ENCODE data around the gene PHEX. TPM values are rescaled to one million over a fixed set of nuclear protein-coding genes. Genes with fewer than 3 reads are reported as not detected.

PHEX gene
- total RNA-seq, 2 donors from 2014 or later: 0.19 to 1.9 TPM

- H3K4me1 Mint-ChIP-seq: peaks cover 12% of the 10 kb centered on the region
- ATAC-seq (replicated peaks): no peak
- H3K4me3 Mint-ChIP-seq: peak overlapping the region; percentile 56
- H3K36me3 Mint-ChIP-seq (ENCODE audit: low read depth): no peaks in the 10 kb centered on the region
- no peaks in the 10 kb centered on the region for H3K9me3 Mint-ChIP-seq
- no peaks in the 10 kb centered on the region for H3K27me3 Mint-ChIP-seq
- peak overlapping the region; percentile 83 for H3K27ac Mint-ChIP-seq
These were observed 27.6 kb downstream of the PHEX start for GRCh38 chrX:22059775-22060174.

GRCh38 chrX:22060415-22061280, 28.5 kb downstream of the PHEX start:
- peak overlapping the region; percentile 83 for H3K27ac Mint-ChIP-seq
- no peaks in the 10 kb centered on the region for H3K36me3 Mint-ChIP-seq (ENCODE audit: low read depth)
- no peaks in the 10 kb centered on the region for H3K27me3 Mint-ChIP-seq
- peaks cover 12% of the 10 kb centered on the region for H3K4me1 Mint-ChIP-seq
- H3K4me3 Mint-ChIP-seq: peak overlapping the region; percentile 56
- peak; percentile 85 for ATAC-seq (replicated peaks)
- no peaks in the 10 kb centered on the region for H3K9me3 Mint-ChIP-seq

GRCh38 chrX:22063284-22063683, 31.2 kb downstream of the PHEX start:
- H3K4me1 Mint-ChIP-seq: peaks cover 12% of the 10 kb centered on the region
- no peak overlapping the region for H3K27ac Mint-ChIP-seq
- H3K27me3 Mint-ChIP-seq: no peaks in the 10 kb centered on the region
- peak overlapping the region; percentile 30 for H3K4me3 Mint-ChIP-seq
- H3K9me3 Mint-ChIP-seq: no peaks in the 10 kb centered on the region
- H3K36me3 Mint-ChIP-seq (ENCODE audit: low read depth): no peaks in the 10 kb centered on the region
- peak; percentile 60 for ATAC-seq (replicated peaks)

- H3K36me3 Mint-ChIP-seq (ENCODE audit: low read depth): no peaks in the 10 kb centered on the region
- H3K4me1 Mint-ChIP-seq: no peaks in the 10 kb centered on the region
- H3K27me3 Mint-ChIP-seq: no peaks in the 10 kb centered on the region
- no peaks in the 10 kb centered on the region for H3K9me3 Mint-ChIP-seq
- H3K4me3 Mint-ChIP-seq: no peak overlapping the region
- no peak for ATAC-seq (replicated peaks)
- H3K27ac Mint-ChIP-seq: no peak overlapping the region
These were observed 37.5 kb downstream of the PHEX start for GRCh38 chrX:22069586-22069985.

GRCh38 chrX:22073928-22074327, 41.8 kb downstream of the PHEX start:
- H3K4me3 Mint-ChIP-seq: no peak overlapping the region
- no peaks in the 10 kb centered on the region for H3K36me3 Mint-ChIP-seq (ENCODE audit: low read depth)
- H3K9me3 Mint-ChIP-seq: no peaks in the 10 kb centered on the region
- no peaks in the 10 kb centered on the region for H3K27me3 Mint-ChIP-seq
- H3K27ac Mint-ChIP-seq: no peak overlapping the region
- ATAC-seq (replicated peaks): no peak
- H3K4me1 Mint-ChIP-seq: no peaks in the 10 kb centered on the region

- no peaks in the 10 kb centered on the region for H3K27me3 Mint-ChIP-seq
- no peak overlapping the region for H3K4me3 Mint-ChIP-seq
- no peaks in the 10 kb centered on the region for H3K36me3 Mint-ChIP-seq (ENCODE audit: low read depth)
- no peaks in the 10 kb centered on the region for H3K9me3 Mint-ChIP-seq
- no peak overlapping the region for H3K27ac Mint-ChIP-seq
- no peak for ATAC-seq (replicated peaks)
- H3K4me1 Mint-ChIP-seq: no peaks in the 10 kb centered on the region
These were observed 46.0 kb downstream of the PHEX start for GRCh38 chrX:22078117-22078516.

GRCh38 chrX:22081475-22082092, 49.5 kb downstream of the PHEX start:
- H3K27ac Mint-ChIP-seq: no peak overlapping the region
- no peaks in the 10 kb centered on the region for H3K36me3 Mint-ChIP-seq (ENCODE audit: low read depth)
- peak; percentile 58 for ATAC-seq (replicated peaks)
- H3K4me1 Mint-ChIP-seq: no peaks in the 10 kb centered on the region
- no peak overlapping the region for H3K4me3 Mint-ChIP-seq
- no peaks in the 10 kb centered on the region for H3K27me3 Mint-ChIP-seq
- H3K9me3 Mint-ChIP-seq: no peaks in the 10 kb centered on the region

GRCh38 chrX:22086003-22086402, 53.9 kb downstream of the PHEX start:
- no peaks in the 10 kb centered on the region for H3K9me3 Mint-ChIP-seq
- no peaks in the 10 kb centered on the region for H3K36me3 Mint-ChIP-seq (ENCODE audit: low read depth)

GRCh38 chrX:22087011-22087557, 55.0 kb downstream of the PHEX start:
- Mint-ChIP-seq H3K27me3 (no peaks in the 10 kb centered on the region), H3K36me3 (ENCODE audit: low read depth) (peaks cover 7% of the 10 kb centered on the region), H3K9me3 (no peaks in the 10 kb centered on the region), H3K27ac (peak overlapping the region; percentile 37), H3K4me1 (no peaks in the 10 kb centered on the region), H3K4me3 (no peak overlapping the region)
- ATAC-seq (replicated peaks): no peak

More at GRCh38 chrX:22086003-22086402, 53.9 kb downstream of the PHEX start:
- Mint-ChIP-seq H3K27ac (no peak overlapping the region), H3K27me3 (no peaks in the 10 kb centered on the region), H3K4me3 (no peak overlapping the region), H3K4me1 (no peaks in the 10 kb centered on the region)
- ATAC-seq (replicated peaks): no peak

- Mint-ChIP-seq H3K9me3 (no peaks in the 10 kb centered on the region), H3K27ac (peak overlapping the region; percentile 43), H3K4me1 (no peaks in the 10 kb centered on the region), H3K27me3 (no peaks in the 10 kb centered on the region), H3K4me3 (peak overlapping the region; percentile 25), H3K36me3 (ENCODE audit: low read depth) (peaks cover 7% of the 10 kb centered on the region)
- ATAC-seq (replicated peaks): peak; percentile 59
These were observed 56.2 kb downstream of the PHEX start for GRCh38 chrX:22088326-22088725.

- peak overlapping the region; percentile 72 for H3K4me3 Mint-ChIP-seq
- peaks cover 7% of the 10 kb centered on the region for H3K36me3 Mint-ChIP-seq (ENCODE audit: low read depth)
- no peaks in the 10 kb centered on the region for H3K9me3 Mint-ChIP-seq
- ATAC-seq (replicated peaks): no peak
- H3K27me3 Mint-ChIP-seq: no peaks in the 10 kb centered on the region
- no peaks in the 10 kb centered on the region for H3K4me1 Mint-ChIP-seq
- H3K27ac Mint-ChIP-seq: no peak overlapping the region
These were observed 58.1 kb downstream of the PHEX start for GRCh38 chrX:22090181-22090580.

GRCh38 chrX:22093550-22093949, 61.4 kb downstream of the PHEX start:
- H3K4me1 Mint-ChIP-seq: no peaks in the 10 kb centered on the region
- H3K4me3 Mint-ChIP-seq: no peak overlapping the region
- no peak overlapping the region for H3K27ac Mint-ChIP-seq
- H3K9me3 Mint-ChIP-seq: no peaks in the 10 kb centered on the region
- no peaks in the 10 kb centered on the region for H3K27me3 Mint-ChIP-seq
- ATAC-seq (replicated peaks): no peak
- H3K36me3 Mint-ChIP-seq (ENCODE audit: low read depth): peaks cover 7% of the 10 kb centered on the region

- Mint-ChIP-seq H3K27me3 (no peaks in the 10 kb centered on the region), H3K36me3 (ENCODE audit: low read depth) (peaks cover 7% of the 10 kb centered on the region), H3K4me1 (no peaks in the 10 kb centered on the region), H3K9me3 (no peaks in the 10 kb centered on the region), H3K27ac (no peak overlapping the region), H3K4me3 (no peak overlapping the region)
- no peak for ATAC-seq (replicated peaks)
These were observed 63.2 kb downstream of the PHEX start for GRCh38 chrX:22095286-22095685.

GRCh38 chrX:22095856-22096255, 63.7 kb downstream of the PHEX start:
- H3K9me3 Mint-ChIP-seq: no peaks in the 10 kb centered on the region
- no peaks in the 10 kb centered on the region for H3K4me1 Mint-ChIP-seq
- peaks cover 7% of the 10 kb centered on the region for H3K36me3 Mint-ChIP-seq (ENCODE audit: low read depth)
- no peak for ATAC-seq (replicated peaks)
- H3K4me3 Mint-ChIP-seq: no peak overlapping the region
- no peaks in the 10 kb centered on the region for H3K27me3 Mint-ChIP-seq
- no peak overlapping the region for H3K27ac Mint-ChIP-seq
